SK-N-SH treated with all-trans-retinoic acid at 6 μM for 48 hours (cell line): ENCODE measurements around the gene NOD2.

Source experiments
- ATAC-seq: fragments of 200-7000 bp; cut with Tn5 transposase; 3 replicates; pipeline ENCODE4 v1.9.1; 2020; ENCODE audit warnings: mild to moderate bottlenecking, moderate library complexity
- CSDC2 ChIP-seq: fragments of 250-450 bp; sonication (Bioruptor Pico); IDR thresholded peaks from 2 replicates; pipeline ENCODE4 v1.5.0; 2020; ENCODE audit warnings: mild to moderate bottlenecking, moderate library complexity
- ESRRG ChIP-seq: fragments of 250-450 bp; sonication (Bioruptor Pico); IDR thresholded peaks from 2 replicates; pipeline ENCODE4 v1.6.1; 2021; ENCODE audit warnings: mild to moderate bottlenecking
- OSR1 ChIP-seq: fragments of 250-450 bp; sonication (Bioruptor Pico); IDR thresholded peaks from 2 replicates; pipeline ENCODE4 v1.8.0; 2022; ENCODE audit warnings: moderate library complexity, mild to moderate bottlenecking, inconsistent platforms
- PPARA ChIP-seq: fragments of 250-450 bp; sonication (Bioruptor Pico); IDR thresholded peaks from 2 replicates; pipeline ENCODE4 v1.5.0; 2020; ENCODE audit warnings: mild to moderate bottlenecking, borderline replicate concordance
- SNAI2 ChIP-seq: fragments of 250-450 bp; sonication (Bioruptor Pico); IDR thresholded peaks from 2 replicates; pipeline ENCODE4 v1.5.0; 2020; ENCODE audit warnings: mild to moderate bottlenecking, moderate library complexity
- TOX ChIP-seq: fragments of 250-450 bp; sonication (Bioruptor Pico); IDR thresholded peaks from 2 replicates; pipeline ENCODE4 v1.8.0; 2021; ENCODE audit warnings: mild to moderate bottlenecking, moderate library complexity, borderline replicate concordance
- ZC3H10 ChIP-seq: fragments of 250-450 bp; sonication (Bioruptor Pico); IDR thresholded peaks from 2 replicates; pipeline ENCODE4 v1.5.1; 2021; ENCODE audit warnings: mild to moderate bottlenecking, moderate library complexity
- ZFP3 ChIP-seq: fragments of 250-450 bp; sonication (Bioruptor Pico); IDR thresholded peaks from 2 replicates; pipeline ENCODE4 v1.5.0; 2020; ENCODE audit warnings: mild to moderate bottlenecking, moderate library complexity
- ZFP30 ChIP-seq: fragments of 450-650 bp; formaldehyde crosslinking; IDR thresholded peaks from 2 replicates; pipeline ENCODE4 v1.5.0; 2022; ENCODE audit warnings: mild to moderate bottlenecking, moderate library complexity
- ZNF8 ChIP-seq: fragments of 450-650 bp; formaldehyde crosslinking; IDR thresholded peaks from 2 replicates; pipeline ENCODE4 v1.5.0; 2020; ENCODE audit warnings: mild to moderate bottlenecking, moderate library complexity
- TF ChIP-seq, protein P1 (sequence below): fragments of 250-450 bp; sonication (Bioruptor Pico); IDR thresholded peaks from 2 replicates; pipeline ENCODE4 v1.8.0; 2020; ENCODE audit warnings: mild to moderate bottlenecking, moderate library complexity, borderline replicate concordance
- TF ChIP-seq, protein P2 (sequence below): fragments of 250-450 bp; sonication (Bioruptor Pico); IDR thresholded peaks from 2 replicates; pipeline ENCODE4 v1.5.0; 2020; ENCODE audit warnings: mild to moderate bottlenecking, moderate library complexity
- TF ChIP-seq, protein P3 (sequence below): fragments of 250-450 bp; sonication (Bioruptor Pico); IDR thresholded peaks from 2 replicates; pipeline ENCODE4 v1.8.0; 2021; ENCODE audit warnings: low read depth, mild to moderate bottlenecking, moderate library complexity, borderline replicate concordance
- TF ChIP-seq, protein P4 (sequence below): fragments of 250-450 bp; sonication (Bioruptor Pico); IDR thresholded peaks from 2 replicates; pipeline ENCODE4 v1.5.1; 2021; ENCODE audit warnings: mild to moderate bottlenecking, moderate library complexity

The NOD2 gene

DNA sequence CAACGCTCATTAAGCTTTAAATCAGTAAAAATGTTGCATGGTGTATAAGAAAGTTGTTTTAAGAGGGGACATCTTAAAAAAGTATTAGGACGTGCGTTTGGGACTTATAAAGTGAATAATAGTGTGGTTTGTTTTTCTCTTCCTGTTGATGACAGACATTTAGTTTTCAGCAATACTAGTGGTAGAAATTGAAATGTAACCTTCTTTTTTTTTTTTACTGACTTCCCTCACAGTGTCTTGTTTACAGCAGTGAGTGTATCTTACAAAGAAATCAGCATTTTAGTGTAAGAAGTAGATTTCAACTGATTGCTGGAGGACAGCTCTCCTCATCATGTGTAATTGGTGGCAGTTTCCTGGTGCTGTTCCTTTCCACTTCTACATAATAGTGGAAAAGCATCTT lies 88.1 kb downstream of the NOD2 start:
- ATAC-seq: no peak
- TF ChIP-seq, protein P1, sequence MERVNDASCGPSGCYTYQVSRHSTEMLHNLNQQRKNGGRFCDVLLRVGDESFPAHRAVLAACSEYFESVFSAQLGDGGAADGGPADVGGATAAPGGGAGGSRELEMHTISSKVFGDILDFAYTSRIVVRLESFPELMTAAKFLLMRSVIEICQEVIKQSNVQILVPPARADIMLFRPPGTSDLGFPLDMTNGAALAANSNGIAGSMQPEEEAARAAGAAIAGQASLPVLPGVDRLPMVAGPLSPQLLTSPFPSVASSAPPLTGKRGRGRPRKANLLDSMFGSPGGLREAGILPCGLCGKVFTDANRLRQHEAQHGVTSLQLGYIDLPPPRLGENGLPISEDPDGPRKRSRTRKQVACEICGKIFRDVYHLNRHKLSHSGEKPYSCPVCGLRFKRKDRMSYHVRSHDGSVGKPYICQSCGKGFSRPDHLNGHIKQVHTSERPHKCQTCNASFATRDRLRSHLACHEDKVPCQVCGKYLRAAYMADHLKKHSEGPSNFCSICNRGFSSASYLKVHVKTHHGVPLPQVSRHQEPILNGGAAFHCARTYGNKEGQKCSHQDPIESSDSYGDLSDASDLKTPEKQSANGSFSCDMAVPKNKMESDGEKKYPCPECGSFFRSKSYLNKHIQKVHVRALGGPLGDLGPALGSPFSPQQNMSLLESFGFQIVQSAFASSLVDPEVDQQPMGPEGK (CRISPR knock-in tag): no peak
- TF ChIP-seq ZNF8 (CRISPR knock-in tag) (no peak), TOX (CRISPR knock-in tag) (no peak), ZFP30 (CRISPR knock-in tag) (no peak), SNAI2 (CRISPR knock-in tag) (no peak), ESRRG (CRISPR knock-in tag) (no peak), OSR1 (CRISPR knock-in tag) (no peak), CSDC2 (CRISPR knock-in tag) (no peak), ZC3H10 (CRISPR knock-in tag) (no peak), PPARA (CRISPR knock-in tag) (no peak), ZFP3 (CRISPR knock-in tag) (no peak)
- TF ChIP-seq, protein P2, sequence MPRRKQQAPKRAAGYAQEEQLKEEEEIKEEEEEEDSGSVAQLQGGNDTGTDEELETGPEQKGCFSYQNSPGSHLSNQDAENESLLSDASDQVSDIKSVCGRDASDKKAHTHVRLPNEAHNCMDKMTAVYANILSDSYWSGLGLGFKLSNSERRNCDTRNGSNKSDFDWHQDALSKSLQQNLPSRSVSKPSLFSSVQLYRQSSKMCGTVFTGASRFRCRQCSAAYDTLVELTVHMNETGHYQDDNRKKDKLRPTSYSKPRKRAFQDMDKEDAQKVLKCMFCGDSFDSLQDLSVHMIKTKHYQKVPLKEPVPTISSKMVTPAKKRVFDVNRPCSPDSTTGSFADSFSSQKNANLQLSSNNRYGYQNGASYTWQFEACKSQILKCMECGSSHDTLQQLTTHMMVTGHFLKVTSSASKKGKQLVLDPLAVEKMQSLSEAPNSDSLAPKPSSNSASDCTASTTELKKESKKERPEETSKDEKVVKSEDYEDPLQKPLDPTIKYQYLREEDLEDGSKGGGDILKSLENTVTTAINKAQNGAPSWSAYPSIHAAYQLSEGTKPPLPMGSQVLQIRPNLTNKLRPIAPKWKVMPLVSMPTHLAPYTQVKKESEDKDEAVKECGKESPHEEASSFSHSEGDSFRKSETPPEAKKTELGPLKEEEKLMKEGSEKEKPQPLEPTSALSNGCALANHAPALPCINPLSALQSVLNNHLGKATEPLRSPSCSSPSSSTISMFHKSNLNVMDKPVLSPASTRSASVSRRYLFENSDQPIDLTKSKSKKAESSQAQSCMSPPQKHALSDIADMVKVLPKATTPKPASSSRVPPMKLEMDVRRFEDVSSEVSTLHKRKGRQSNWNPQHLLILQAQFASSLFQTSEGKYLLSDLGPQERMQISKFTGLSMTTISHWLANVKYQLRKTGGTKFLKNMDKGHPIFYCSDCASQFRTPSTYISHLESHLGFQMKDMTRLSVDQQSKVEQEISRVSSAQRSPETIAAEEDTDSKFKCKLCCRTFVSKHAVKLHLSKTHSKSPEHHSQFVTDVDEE (CRISPR knock-in tag): no peak
- TF ChIP-seq, protein P3, sequence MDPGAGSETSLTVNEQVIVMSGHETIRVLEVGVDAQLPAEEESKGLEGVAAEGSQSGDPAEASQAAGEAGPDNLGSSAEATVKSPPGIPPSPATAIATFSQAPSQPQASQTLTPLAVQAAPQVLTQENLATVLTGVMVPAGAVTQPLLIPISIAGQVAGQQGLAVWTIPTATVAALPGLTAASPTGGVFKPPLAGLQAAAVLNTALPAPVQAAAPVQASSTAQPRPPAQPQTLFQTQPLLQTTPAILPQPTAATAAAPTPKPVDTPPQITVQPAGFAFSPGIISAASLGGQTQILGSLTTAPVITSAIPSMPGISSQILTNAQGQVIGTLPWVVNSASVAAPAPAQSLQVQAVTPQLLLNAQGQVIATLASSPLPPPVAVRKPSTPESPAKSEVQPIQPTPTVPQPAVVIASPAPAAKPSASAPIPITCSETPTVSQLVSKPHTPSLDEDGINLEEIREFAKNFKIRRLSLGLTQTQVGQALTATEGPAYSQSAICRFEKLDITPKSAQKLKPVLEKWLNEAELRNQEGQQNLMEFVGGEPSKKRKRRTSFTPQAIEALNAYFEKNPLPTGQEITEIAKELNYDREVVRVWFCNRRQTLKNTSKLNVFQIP: no peak
- TF ChIP-seq, protein P4, sequence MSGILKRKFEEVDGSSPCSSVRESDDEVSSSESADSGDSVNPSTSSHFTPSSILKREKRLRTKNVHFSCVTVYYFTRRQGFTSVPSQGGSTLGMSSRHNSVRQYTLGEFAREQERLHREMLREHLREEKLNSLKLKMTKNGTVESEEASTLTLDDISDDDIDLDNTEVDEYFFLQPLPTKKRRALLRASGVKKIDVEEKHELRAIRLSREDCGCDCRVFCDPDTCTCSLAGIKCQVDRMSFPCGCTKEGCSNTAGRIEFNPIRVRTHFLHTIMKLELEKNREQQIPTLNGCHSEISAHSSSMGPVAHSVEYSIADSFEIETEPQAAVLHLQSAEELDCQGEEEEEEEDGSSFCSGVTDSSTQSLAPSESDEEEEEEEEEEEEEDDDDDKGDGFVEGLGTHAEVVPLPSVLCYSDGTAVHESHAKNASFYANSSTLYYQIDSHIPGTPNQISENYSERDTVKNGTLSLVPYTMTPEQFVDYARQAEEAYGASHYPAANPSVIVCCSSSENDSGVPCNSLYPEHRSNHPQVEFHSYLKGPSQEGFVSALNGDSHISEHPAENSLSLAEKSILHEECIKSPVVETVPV (CRISPR knock-in tag): no peak
- TF ChIP-seq, all 23 proteins: peak for 0
